A549 treated with GW870086 at 1 μM for 4 hours (cell line): Measurements from ENCODE around the gene HHATL. TPM values are rescaled to one million over a fixed set of nuclear protein-coding genes. Genes with fewer than 3 reads are reported as not detected.

Experiments used
- total RNA-seq: library from RNA; stranded (reverse); fragments of 200-300 nt; extraction: Qiagen RNA extraction; gene quantifications from 5 replicates; pipeline ENCODE4 v1.2.3, GENCODE V29; 2022; ENCODE audit warnings: low read depth

Gene HHATL, protein sequence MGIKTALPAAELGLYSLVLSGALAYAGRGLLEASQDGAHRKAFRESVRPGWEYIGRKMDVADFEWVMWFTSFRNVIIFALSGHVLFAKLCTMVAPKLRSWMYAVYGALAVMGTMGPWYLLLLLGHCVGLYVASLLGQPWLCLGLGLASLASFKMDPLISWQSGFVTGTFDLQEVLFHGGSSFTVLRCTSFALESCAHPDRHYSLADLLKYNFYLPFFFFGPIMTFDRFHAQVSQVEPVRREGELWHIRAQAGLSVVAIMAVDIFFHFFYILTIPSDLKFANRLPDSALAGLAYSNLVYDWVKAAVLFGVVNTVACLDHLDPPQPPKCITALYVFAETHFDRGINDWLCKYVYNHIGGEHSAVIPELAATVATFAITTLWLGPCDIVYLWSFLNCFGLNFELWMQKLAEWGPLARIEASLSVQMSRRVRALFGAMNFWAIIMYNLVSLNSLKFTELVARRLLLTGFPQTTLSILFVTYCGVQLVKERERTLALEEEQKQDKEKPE
- 0.31 TPM in 1 of 5 replicates, not detected in the others for total RNA-seq

DNA sequence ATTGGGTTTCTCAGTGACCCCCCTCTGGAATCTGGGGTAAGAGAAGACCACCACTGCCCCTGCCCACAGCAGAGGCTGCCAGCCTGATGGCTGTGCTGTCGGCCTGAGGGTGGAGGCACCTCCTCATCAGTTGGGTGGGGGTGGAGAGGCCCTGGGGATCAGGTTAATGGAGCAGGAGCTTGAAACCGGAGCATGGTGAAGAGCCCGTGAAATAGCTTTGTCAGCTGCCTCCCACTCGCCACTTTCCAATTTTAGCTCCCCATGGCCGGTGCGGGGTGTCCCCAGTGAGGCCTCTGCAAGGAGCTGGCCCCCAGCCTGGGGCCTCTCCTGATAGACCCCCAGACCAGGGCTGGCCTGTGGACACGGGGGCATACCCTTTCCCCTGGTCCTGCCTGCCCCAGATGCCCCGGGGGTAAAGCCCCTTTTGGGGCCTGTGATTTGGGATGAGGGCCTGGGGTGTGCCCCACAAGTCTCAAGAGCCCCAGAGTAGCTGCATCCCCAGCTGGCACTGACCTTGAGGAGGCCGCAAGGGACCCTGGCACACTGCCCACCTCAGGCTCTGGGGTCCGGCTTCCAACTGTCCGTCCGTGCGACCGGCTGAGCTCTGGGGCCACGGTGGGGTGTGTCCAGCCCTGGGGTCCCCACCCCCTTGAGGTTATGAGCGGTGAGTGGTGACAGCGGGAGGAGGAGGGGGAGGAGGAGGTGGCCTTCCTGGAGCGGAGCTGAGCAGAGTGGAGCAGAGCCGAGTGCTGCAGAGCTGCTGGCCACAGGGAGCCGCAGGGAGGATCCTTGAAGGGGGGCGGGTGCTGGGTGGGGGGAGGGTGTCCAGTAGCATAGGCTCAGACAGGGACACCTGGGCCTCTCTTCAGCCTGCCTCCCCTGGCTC is at the start of gene HHATL:
TSS of gene HHATL (minus strand) at position 733 of the 886 bp plus-strand sequence. CDS start 1,972 bp downstream, outside the sequence.

DNA sequence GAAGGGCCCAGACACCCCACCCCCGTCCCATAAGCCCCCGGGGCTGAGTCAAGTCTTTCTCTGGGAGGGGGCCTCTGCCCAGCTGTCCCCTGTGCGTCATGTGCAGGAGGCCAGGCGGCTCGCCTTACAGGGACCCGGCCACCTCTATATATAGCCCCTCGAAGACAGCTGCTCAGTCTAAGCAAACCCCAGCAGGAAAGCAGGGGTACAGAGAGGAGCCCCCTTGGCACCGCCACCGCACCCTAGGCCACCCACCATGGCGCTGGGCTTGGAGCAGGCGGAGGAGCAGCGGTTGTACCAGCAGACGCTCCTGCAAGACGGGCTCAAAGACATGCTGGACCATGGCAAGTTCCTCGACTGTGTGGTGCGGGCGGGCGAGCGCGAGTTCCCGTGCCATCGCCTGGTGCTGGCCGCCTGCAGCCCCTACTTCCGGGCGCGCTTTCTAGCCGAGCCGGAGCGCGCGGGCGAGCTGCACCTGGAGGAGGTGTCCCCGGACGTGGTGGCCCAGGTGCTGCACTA is 17.2 kb downstream of the HHATL start, which contains the start of gene KLHL40:
TSS of gene KLHL40 (plus strand) at position 175 of the 519 bp plus-strand sequence. CDS start at position 257, 82 bp downstream.

DNA sequence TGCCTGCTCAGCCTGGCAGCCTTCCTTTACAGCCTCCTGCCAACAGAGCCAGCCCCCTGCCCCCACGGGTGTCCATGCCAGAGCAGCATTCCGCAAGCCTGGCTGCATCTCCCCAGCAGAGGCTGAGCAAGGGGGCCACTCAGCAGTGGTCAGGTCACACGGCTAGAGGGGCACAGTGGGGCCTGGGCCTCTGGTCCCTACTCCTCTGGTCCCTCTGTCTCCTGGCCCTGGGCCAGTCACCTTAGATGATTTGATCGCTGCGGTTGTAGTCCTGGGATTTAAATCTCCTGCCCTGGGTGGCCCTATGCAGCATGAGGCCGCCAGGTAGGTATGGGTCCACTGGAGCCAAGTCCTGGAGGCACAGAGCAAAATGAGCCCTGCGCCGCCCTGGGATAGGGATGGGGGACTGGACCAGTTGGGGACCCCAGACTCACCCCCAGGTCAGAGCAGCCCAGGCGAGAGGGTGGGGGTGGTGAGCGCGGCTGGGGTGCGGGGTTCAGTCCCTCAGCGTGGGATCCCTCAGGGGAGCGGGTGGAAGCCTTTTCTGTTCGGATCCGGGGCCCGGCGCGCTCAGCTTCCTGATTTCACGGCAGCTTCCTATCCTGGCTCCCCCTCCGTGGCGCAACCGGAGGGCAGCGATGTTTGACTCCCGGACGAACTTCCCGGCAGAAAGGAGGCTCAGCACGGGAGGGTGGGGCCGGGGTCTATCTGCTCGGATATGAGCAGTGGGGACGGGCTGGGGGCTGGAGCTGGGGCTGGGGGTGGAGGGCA is 48.9 kb downstream of the HHATL start, which contains the start of gene ZBTB47:
TSS of gene ZBTB47 (plus strand) at position 138 of the 771 bp plus-strand sequence. CDS start 4,659 bp downstream, outside the sequence.

Other genes with a start within 250 kb of the HHATL start
- 0.31 to 0.94 TPM (median 0.65 TPM) in 5 replicates for gene VIPR1, start 200.2 kb downstream of the HHATL start, total RNA-seq
- 29.7 to 35.1 TPM (median 32.8 TPM) in 5 replicates for gene SEC22C, start 120.8 kb downstream of the HHATL start, total RNA-seq
- 15.8 to 21.8 TPM (median 18.4 TPM) in 5 replicates for gene SS18L2, start 111.9 kb downstream of the HHATL start, total RNA-seq
- 6.3 to 11.8 TPM (median 11.3 TPM) in 5 replicates for gene NKTR, start 102.1 kb downstream of the HHATL start, total RNA-seq
- 4.6 to 6.6 TPM (median 5.7 TPM) in 5 replicates for gene ZBTB47, start 49.1 kb downstream of the HHATL start, total RNA-seq
- gene KLHL40, start 17.3 kb downstream of the HHATL start, total RNA-seq = not detected in 5 replicates
- gene CCDC13, start 70.5 kb upstream of the HHATL start, total RNA-seq = 0.41 to 0.61 TPM (median 0.46 TPM) in 5 replicates
- 66.9 to 98.4 TPM (median 77.9 TPM) in 5 replicates for gene HIGD1A, start 101.7 kb upstream of the HHATL start, total RNA-seq
- 0.08 to 0.10 TPM in 2 of 5 replicates, not detected in the others for gene ACKR2, start 106.6 kb upstream of the HHATL start, total RNA-seq
- not detected in 5 replicates for gene CYP8B1, start 173.1 kb upstream of the HHATL start, total RNA-seq
- gene ZNF662, start 203.3 kb upstream of the HHATL start, total RNA-seq = not detected in 5 replicates